Mucosa of descending colon (tissue), 3 donors: ENCODE results near the gene PSAP. TPM values are rescaled to one million over a fixed set of nuclear protein-coding genes. Genes with fewer than 3 reads are reported as not detected.

Source experiments
- ATAC-seq: fragments of 200-7000 bp; cut with Tn5 transposase; one replicate; pipeline ENCODE4 v1.9.1; 2020; ENCODE audit warnings: mild to moderate bottlenecking, moderate library complexity
- DNase-seq, 3 donors: peaks; one replicate each; pipeline ENCODE4 v3.0.0-alpha.2; 2020
- H3K36me3 ChIP-seq: fragments of 200-600 bp; one replicate; pipeline ENCODE4 v1.8.0; 2021; ENCODE audit warnings: low read depth, mild to moderate bottlenecking
- H3K4me1 ChIP-seq: fragments of 200-600 bp; one replicate; pipeline ENCODE4 v1.8.0; 2021; ENCODE audit warnings: low read depth, mild to moderate bottlenecking
- H3K4me3 ChIP-seq: fragments of 200-600 bp; one replicate; pipeline ENCODE4 v1.8.0; 2021; ENCODE audit warnings: mild to moderate bottlenecking
- H3K9me3 ChIP-seq: fragments of 200-600 bp; one replicate; pipeline ENCODE4 v1.8.0; 2021; ENCODE audit warnings: mild to moderate bottlenecking
- intact Hi-C, 2 donors: fragments of 100-400 bp; cut with DNase I in 1 of 2; cut with micrococcal nuclease in 1 of 2; formaldehyde crosslinking; loops; one replicate each; pipeline versions ENCODE4 v1.11.0 to v1.11.1; 2022; cut with DNase I, micrococcal nuclease
- total RNA-seq, 3 donors: library from RNA; stranded (reverse); fragmentation: NEBNext Ultra II Directional in 2 of 3; extraction: Animal tissue kit (Norgen Biotek cat#: 25700) in 2 of 3; gene quantifications; one replicate each; pipeline versions ENCODE4 v1.2.1 to v1.2.4, GENCODE V29; 2021 to 2023
- TF ChIP-seq, protein P1 (sequence below): fragments of 200-600 bp; IDR thresholded peaks from one replicate; pipeline ENCODE4 v1.8.0; 2022; ENCODE audit warnings: antibody characterized with exemption, mild to moderate bottlenecking
- donor health status: DM: no; HTN: no; CAD: no; lungs with moderate emphysema.
- donor health status: DM: no; HTN: no; CAD: no.
- donor health status: DM: no; HTN: yes; CAD: no.

PSAP gene
- total RNA-seq, 3 donors from 2014 or later, result 561 to 810 (median 653) TPM

DNA sequence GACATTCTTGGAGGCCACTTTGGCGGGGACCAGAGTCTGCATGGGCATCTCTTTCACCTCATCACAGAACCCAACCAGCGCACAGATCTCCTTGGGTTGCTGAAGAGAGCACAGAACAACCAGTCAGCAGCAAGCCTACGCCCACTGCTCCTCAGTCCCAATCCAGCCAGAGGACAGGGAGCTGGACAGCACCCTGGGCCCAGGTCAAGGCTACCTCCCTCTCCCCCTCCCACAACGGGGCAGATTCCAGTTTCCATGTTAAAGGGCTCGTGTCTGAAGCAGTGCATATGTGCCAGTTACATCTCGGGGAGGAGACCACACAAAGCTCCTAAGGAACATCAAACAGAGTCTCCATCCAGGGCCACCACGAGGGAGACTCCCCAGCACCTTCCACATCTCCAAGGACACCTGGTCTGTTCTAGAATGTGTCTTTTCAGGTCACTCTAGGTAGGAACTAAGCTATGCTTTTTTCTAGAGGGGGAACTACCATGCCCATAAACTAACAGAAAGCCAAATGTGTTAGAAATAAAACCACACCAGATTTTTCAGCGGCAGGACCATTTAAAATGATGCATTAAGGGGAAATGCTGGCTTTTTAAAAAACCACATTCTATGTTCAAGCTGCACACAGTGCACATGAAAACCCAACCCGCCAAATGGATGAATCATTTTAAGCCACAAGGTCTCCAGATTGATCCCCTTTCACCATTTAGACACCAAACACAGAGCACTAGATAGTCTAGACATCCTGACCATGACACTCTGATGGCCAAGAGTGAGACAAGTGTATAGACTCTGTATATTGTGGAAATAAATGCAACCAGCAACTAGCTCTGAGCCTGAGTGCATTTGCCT is 28.9 kb downstream of the PSAP start:
- ATAC-seq, result no peak
- TF ChIP-seq, protein P1, sequence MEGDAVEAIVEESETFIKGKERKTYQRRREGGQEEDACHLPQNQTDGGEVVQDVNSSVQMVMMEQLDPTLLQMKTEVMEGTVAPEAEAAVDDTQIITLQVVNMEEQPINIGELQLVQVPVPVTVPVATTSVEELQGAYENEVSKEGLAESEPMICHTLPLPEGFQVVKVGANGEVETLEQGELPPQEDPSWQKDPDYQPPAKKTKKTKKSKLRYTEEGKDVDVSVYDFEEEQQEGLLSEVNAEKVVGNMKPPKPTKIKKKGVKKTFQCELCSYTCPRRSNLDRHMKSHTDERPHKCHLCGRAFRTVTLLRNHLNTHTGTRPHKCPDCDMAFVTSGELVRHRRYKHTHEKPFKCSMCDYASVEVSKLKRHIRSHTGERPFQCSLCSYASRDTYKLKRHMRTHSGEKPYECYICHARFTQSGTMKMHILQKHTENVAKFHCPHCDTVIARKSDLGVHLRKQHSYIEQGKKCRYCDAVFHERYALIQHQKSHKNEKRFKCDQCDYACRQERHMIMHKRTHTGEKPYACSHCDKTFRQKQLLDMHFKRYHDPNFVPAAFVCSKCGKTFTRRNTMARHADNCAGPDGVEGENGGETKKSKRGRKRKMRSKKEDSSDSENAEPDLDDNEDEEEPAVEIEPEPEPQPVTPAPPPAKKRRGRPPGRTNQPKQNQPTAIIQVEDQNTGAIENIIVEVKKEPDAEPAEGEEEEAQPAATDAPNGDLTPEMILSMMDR, result no peak
- Histone ChIP-seq H3K4me1 (no peaks in the 10 kb centered on the region), H3K4me3 (no peak overlapping the region), H3K9me3 (no peaks in the 10 kb centered on the region), H3K36me3 (peaks cover 25% of the 10 kb centered on the region)
- intact Hi-C loops, result no loop called here
- DNase-seq, result no peak

DNA sequence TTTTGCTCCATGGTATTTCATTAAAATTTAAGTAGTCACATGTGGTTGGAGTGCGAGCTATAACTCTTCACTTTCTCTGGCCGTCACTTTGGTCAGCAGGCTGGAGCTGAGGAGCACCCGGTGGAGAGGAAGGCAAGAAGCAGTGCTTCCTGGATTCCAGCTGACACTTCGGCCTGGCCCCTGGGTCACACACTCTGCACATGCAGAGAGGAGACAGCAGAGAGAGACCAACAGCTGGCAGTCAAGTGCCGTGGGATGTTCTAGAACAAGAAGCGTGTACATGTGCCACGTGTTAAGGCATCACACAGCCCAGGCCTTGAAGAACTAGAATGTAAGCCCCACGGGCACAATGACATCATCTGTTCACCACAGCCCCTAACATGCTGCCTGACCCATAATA is 30.1 kb downstream of the PSAP start:
- DNase-seq (no peak), ATAC-seq (no peak)
- peaks cover 29% of the 10 kb centered on the region for H3K36me3 ChIP-seq
- no peaks in the 10 kb centered on the region for H3K9me3 ChIP-seq
- H3K4me3 ChIP-seq, result no peak overlapping the region
- no peaks in the 10 kb centered on the region for H3K4me1 ChIP-seq
- intact Hi-C loops, result no loop called here
- TF ChIP-seq, protein P1, result no peak

GRCh38 chr10:71819985-71820384 is 31.1 kb downstream of the PSAP start:
- ATAC-seq (no peak), DNase-seq (no peak)
- no peaks in the 10 kb centered on the region for H3K9me3 ChIP-seq
- intact Hi-C loops, result loop anchor here (10.0 kb wide), 1 partner anchor 435 kb away; no protein-coding TSS in a partner anchor
- H3K4me3 ChIP-seq, result no peak overlapping the region
- peaks cover 29% of the 10 kb centered on the region for H3K36me3 ChIP-seq
- H3K4me1 ChIP-seq, result no peaks in the 10 kb centered on the region
- TF ChIP-seq, protein P1, result no peak

DNA sequence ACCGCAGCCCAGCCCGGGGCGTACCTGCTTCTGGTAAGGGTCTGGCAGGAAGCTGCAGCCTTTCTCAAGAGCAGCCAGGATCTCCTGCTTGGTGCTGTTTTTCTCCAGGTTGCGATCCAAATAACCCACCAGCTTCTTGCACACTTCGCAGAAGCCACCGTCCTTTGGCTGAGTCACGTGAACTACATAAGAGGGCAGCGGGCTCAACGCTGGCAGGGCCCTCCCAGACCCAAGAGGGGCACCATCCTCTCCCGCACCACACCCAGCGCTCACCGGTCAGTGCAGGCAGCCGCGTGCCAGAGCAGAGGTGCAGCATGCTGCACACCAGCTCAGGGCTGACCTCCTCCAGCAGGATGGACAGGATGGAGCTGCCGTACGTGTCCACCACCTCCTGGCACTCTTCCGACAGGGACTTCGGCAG is 31.6 kb downstream of the PSAP start:
- ATAC-seq (no peak), DNase-seq (no peak)
- intact Hi-C loops, result loop anchor here (10.0 kb wide), 1 partner anchor 435 kb away; no protein-coding TSS in a partner anchor
- Histone ChIP-seq H3K4me1 (no peaks in the 10 kb centered on the region), H3K9me3 (no peaks in the 10 kb centered on the region), H3K4me3 (no peak overlapping the region), H3K36me3 (peaks cover 29% of the 10 kb centered on the region)
- TF ChIP-seq, protein P1, result no peak

DNA sequence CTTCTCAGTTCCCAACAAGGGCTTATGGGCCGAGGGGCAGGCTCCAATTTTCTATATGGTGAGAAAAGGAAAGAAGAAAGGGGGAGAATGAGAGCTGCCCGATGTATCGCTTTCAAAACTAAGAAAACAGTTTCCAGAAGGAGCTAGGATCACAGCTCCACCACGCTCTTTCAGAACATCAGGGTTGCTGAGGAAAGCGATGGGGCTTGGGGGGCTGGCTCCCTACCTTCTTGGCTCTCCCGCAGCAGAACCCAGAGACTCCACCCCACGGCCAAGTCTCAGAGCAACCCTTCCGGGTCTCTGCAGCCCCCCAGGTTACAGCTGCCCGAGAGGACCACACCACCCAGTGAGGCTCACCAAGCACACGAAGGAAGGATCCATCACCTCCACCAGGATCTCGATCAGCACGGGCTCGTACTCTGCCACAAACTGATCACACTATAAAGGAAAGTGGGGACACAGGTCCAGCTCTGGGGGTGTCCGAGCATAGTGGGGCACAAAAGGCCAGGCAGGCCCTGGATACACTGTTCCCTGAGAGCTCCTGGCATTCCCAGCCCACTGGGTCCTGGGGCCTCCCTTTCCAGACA is 32.3 kb downstream of the PSAP start:
- DNase-seq, result no peak
- no peaks in the 10 kb centered on the region for H3K4me1 ChIP-seq
- no peak for ATAC-seq
- no peak overlapping the region for H3K4me3 ChIP-seq
- peaks cover 29% of the 10 kb centered on the region for H3K36me3 ChIP-seq
- intact Hi-C loops, result loop anchor here (10.0 kb wide), 1 partner anchor 434 kb away; no protein-coding TSS in a partner anchor
- TF ChIP-seq, protein P1, result no peak
- no peaks in the 10 kb centered on the region for H3K9me3 ChIP-seq
